CD14-positive monocyte (primary cell): ENCODE measurements around the gene PTPRE. TPM values are rescaled to one million over a fixed set of nuclear protein-coding genes. Genes with fewer than 3 reads are reported as not detected.

Experiments used
- DNase-seq, 3 donors: peaks; one replicate each; pipeline ENCODE4 v3.0.0-alpha.2; 2011 to 2022
- H2AFZ ChIP-seq: 2 replicates; pipeline ENCODE4 v1.6.0; 2012; ENCODE audit warnings: mild to moderate bottlenecking, low read depth, low read length, inconsistent platforms; ENCODE audit not compliant: insufficient read depth, poor library complexity, severe bottlenecking
- H3K27ac ChIP-seq, 2 donors: 1 replicate in 1 of 2; 2 replicates in 1 of 2; pipeline ENCODE4 v1.5.1; 2012 to 2013; ENCODE audit warnings: low read length in 2 of 2, control low read depth in 1 of 2, inconsistent platforms in 1 of 2, low read depth in 1 of 2, mild to moderate bottlenecking in 1 of 2
- H3K27me3 ChIP-seq, 2 donors: one replicate each; pipeline versions ENCODE4 v1.6.0 to v1.6.1; 2011 to 2013; ENCODE audit warnings: low read length in 2 of 2; ENCODE audit not compliant: control insufficient read depth in 2 of 2, insufficient read depth in 2 of 2
- H3K36me3 ChIP-seq, 2 donors: replicated peaks in 1 of 2; 1 replicate in 1 of 2; 2 replicates in 1 of 2; pipeline versions ENCODE4 v1.5.1 to v1.6.1; 2012 to 2013; ENCODE audit warnings: low read length in 2 of 2, control low read depth in 1 of 2, inconsistent platforms in 1 of 2, mild to moderate bottlenecking in 1 of 2; ENCODE audit not compliant: insufficient read depth in 2 of 2, control insufficient read depth in 1 of 2
- H3K4me1 ChIP-seq, 2 donors: 1 replicate in 1 of 2; 2 replicates in 1 of 2; pipeline versions ENCODE4 v1.5.1 to v1.6.1; 2012 to 2013; ENCODE audit warnings: low read length in 2 of 2, control low read depth in 1 of 2, inconsistent platforms in 1 of 2, mild to moderate bottlenecking in 1 of 2, moderate library complexity in 1 of 2; ENCODE audit not compliant: insufficient read depth in 2 of 2, control insufficient read depth in 1 of 2
- H3K4me2 ChIP-seq: replicated peaks from 2 replicates; pipeline ENCODE3; 2012; ENCODE audit warnings: low read length, moderate library complexity, mild to moderate bottlenecking; ENCODE audit not compliant: poor library complexity, severe bottlenecking; ENCODE audit errors: extremely low read depth
- H3K4me3 ChIP-seq, 3 experiments: fragments of 200-600 bp in 1 of 3; sonication (generic) in 1 of 3; replicated peaks in 1 of 3; 1 replicate in 2 of 3; 2 replicates in 1 of 3; pipeline ENCODE4 v1.5.1; 2011 to 2013; ENCODE audit warnings: low read length in 3 of 3, mild to moderate bottlenecking in 3 of 3, control low read depth in 2 of 3, low read depth in 2 of 3, inconsistent platforms in 1 of 3, moderate library complexity in 1 of 3
- H3K79me2 ChIP-seq: 2 replicates; pipeline ENCODE4 v1.6.0; 2012; ENCODE audit warnings: mild to moderate bottlenecking, control low read depth, inconsistent platforms, low read length, moderate library complexity; ENCODE audit not compliant: insufficient read depth
- H3K9ac ChIP-seq: 2 replicates; pipeline ENCODE4 v1.6.0; 2017; ENCODE audit warnings: low read length, mild to moderate bottlenecking; ENCODE audit not compliant: insufficient read depth, poor library complexity, severe bottlenecking
- H3K9me3 ChIP-seq, 2 donors: replicated peaks in 1 of 2; 1 replicate in 1 of 2; 2 replicates in 1 of 2; pipeline versions ENCODE4 v1.5.1 to v1.6.1; 2012 to 2013; ENCODE audit warnings: low read length in 2 of 2, control low read depth in 1 of 2; ENCODE audit not compliant: control insufficient read depth in 1 of 2, insufficient read depth in 1 of 2
- H4K20me1 ChIP-seq: 2 replicates; pipeline ENCODE4 v1.6.0; 2012; ENCODE audit warnings: mild to moderate bottlenecking, low read length, control low read depth, moderate library complexity; ENCODE audit not compliant: insufficient read depth
- H3K27ac Mint-ChIP-seq, 7 donors: one replicate each; pipeline ENCODE4 v1.8.0; 2020; ENCODE audit warnings: mild to moderate bottlenecking in 7 of 7, mixed read lengths in 7 of 7, moderate library complexity in 6 of 7, inconsistent platforms in 2 of 7
- H3K27me3 Mint-ChIP-seq, 3 donors: one replicate each; pipeline ENCODE4 v1.8.0; 2021 to 2022; ENCODE audit warnings: low read depth in 3 of 3, mild to moderate bottlenecking in 3 of 3, mixed read lengths in 3 of 3, moderate library complexity in 3 of 3, inconsistent platforms in 1 of 3
- H3K36me3 Mint-ChIP-seq, 2 donors: one replicate each; pipeline ENCODE4 v1.8.0; 2020; ENCODE audit warnings: mixed read lengths in 2 of 2, inconsistent platforms in 1 of 2, mild to moderate bottlenecking in 1 of 2
- H3K4me1 Mint-ChIP-seq: one replicate; pipeline ENCODE4 v1.8.0; 2020; ENCODE audit warnings: mild to moderate bottlenecking, mixed read lengths
- H3K4me3 Mint-ChIP-seq, 2 donors: one replicate each; pipeline ENCODE4 v1.8.0; 2020; ENCODE audit warnings: mild to moderate bottlenecking in 2 of 2, mixed read lengths in 2 of 2, moderate library complexity in 1 of 2
- H3K9me3 Mint-ChIP-seq, 7 donors: one replicate each; pipeline ENCODE4 v1.8.0; 2020 to 2022; ENCODE audit warnings: mixed read lengths in 7 of 7, mild to moderate bottlenecking in 6 of 7, moderate library complexity in 6 of 7, inconsistent platforms in 2 of 7
- WGBS: methylation state at CpG from one replicate; pipeline ENCODE4 v1.1.5; 2013; ENCODE audit warnings: missing lambda C conversion rate; ENCODE audit not compliant: insufficient coverage; 5-methylcytosine and 5-hydroxymethylcytosine counted together
- intact Hi-C, 2 donors: fragments of 100-400 bp; cut with micrococcal nuclease; formaldehyde crosslinking; loops; one replicate each; pipeline versions ENCODE4 v1.15.0 to v1.15.1; 2023
- polyA plus RNA-seq, 3 donors: library from polyadenylated mRNA; depleted of rRNA in 1 of 3; unstranded in 2 of 3; stranded (reverse) in 1 of 3; fragments of 300-500 nt in 2 of 3; fragments of >200 nt in 1 of 3; fragmentation: Illumina TruSeq in 2 of 3; gene quantifications; 1 replicate in 2 of 3; 2 replicates in 1 of 3; pipeline ENCODE4 v1.2.3, GENCODE V29; 2012 to 2021
- TF ChIP-seq, protein P1 (sequence below): fragments of 200-600 bp; IDR thresholded peaks from one replicate; pipeline ENCODE4 v1.8.0; 2022; ENCODE audit warnings: antibody characterized with exemption, mild to moderate bottlenecking

PTPRE gene
- polyA plus RNA-seq, 3 donors: 95.2 to 271 (median 125) TPM

- H3K4me3 Mint-ChIP-seq: peak overlapping the region; percentile 97
- Histone ChIP-seq H4K20me1 (no peaks in the 10 kb centered on the region), H3K4me3 (peak overlapping the region; percentile 55 to 89 (median 64)), H3K4me2 (peak overlapping the region; percentile 99), H3K9ac (peak overlapping the region; percentile 53), H2AFZ (peak overlapping the region; percentile 68), H3K4me1 (peaks cover 46 to 50% of the 10 kb centered on the region in 2 donors), H3K27ac (no peak overlapping the region), H3K79me2 (peaks cover 58% of the 10 kb centered on the region), H3K9me3 (no peaks in the 10 kb centered on the region), H3K36me3 (no peaks in the 10 kb centered on the region), H3K27me3 (no peaks in the 10 kb centered on the region)
- 0% methylated on average over 25 of the region's 33 CpGs for WGBS
- intact Hi-C loops: loop anchor here (5.0 to 10.0 kb wide), 3 partner anchors 51 to 1339 kb away; partner anchors contain the start of gene MGMT (in 1 of the 2)
- peaks cover 0 to 4% of the 10 kb centered on the region in 2 donors for H3K36me3 Mint-ChIP-seq
- peaks cover 52% of the 10 kb centered on the region for H3K4me1 Mint-ChIP-seq
- H3K9me3 Mint-ChIP-seq: no peaks in the 10 kb centered on the region
- H3K27ac Mint-ChIP-seq: peak overlapping the region in 6 of 7 donors; percentile 37 to 86 (median 73)
- TF ChIP-seq, protein P1, sequence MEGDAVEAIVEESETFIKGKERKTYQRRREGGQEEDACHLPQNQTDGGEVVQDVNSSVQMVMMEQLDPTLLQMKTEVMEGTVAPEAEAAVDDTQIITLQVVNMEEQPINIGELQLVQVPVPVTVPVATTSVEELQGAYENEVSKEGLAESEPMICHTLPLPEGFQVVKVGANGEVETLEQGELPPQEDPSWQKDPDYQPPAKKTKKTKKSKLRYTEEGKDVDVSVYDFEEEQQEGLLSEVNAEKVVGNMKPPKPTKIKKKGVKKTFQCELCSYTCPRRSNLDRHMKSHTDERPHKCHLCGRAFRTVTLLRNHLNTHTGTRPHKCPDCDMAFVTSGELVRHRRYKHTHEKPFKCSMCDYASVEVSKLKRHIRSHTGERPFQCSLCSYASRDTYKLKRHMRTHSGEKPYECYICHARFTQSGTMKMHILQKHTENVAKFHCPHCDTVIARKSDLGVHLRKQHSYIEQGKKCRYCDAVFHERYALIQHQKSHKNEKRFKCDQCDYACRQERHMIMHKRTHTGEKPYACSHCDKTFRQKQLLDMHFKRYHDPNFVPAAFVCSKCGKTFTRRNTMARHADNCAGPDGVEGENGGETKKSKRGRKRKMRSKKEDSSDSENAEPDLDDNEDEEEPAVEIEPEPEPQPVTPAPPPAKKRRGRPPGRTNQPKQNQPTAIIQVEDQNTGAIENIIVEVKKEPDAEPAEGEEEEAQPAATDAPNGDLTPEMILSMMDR: no peak
- peak in 2 of 3 donors; percentile 8 to 27 for DNase-seq
- H3K27me3 Mint-ChIP-seq: peaks cover 0 to 3% (median 0%) of the 10 kb centered on the region in 3 donors
Measured at GRCh38 chr10:128125416-128125943, 218.6 kb downstream of the PTPRE start.

GRCh38 chr10:128125944-128126764, 219.3 kb downstream of the PTPRE start, which contains the start of gene MKI67:
Gene MKI67, minus strand, starts transcription at chr10:128126423. Its CDS starts 756 bp downstream, at chr10:128125667.
- peak; percentile 93 to 95 (median 93) for DNase-seq
- H3K27ac ChIP-seq: peak within 1 kb of the TSS in 1 of 2 donors; percentile 38
- WGBS: under 1% methylated on average over 93 of the region's 95 CpGs
- H3K4me2 ChIP-seq: peak within 1 kb of the TSS; percentile 99
- Mint-ChIP-seq H3K4me1 (peaks cover 47% of the 10 kb centered on the region), H3K4me3 (peak within 1 kb of the TSS; percentile 97), H3K36me3 (no peaks in the 10 kb centered on the region), H3K27ac (peak within 1 kb of the TSS in 6 of 7 donors; percentile 56 to 86 (median 80)), H3K27me3 (peaks cover 0 to 3% (median 0%) of the 10 kb centered on the region in 3 donors), H3K9me3 (no peaks in the 10 kb centered on the region)
- H3K9me3 ChIP-seq: no peaks in the 10 kb centered on the region
- intact Hi-C loops: loop anchor here (5.0 to 10.0 kb wide), 3 partner anchors 51 to 1339 kb away; partner anchors contain the start of gene MGMT (in 1 of the 2)
- peaks cover 51% of the 10 kb centered on the region for H3K79me2 ChIP-seq
- peak within 1 kb of the TSS; percentile 53 for H3K9ac ChIP-seq
- peak within 1 kb of the TSS; percentile 62 to 89 (median 64) for H3K4me3 ChIP-seq
- H3K27me3 ChIP-seq: no peaks in the 10 kb centered on the region
- H3K4me1 ChIP-seq: peaks cover 46 to 50% of the 10 kb centered on the region in 2 donors
- H3K36me3 ChIP-seq: no peaks in the 10 kb centered on the region
- H2AFZ ChIP-seq: peak within 1 kb of the TSS; percentile 76
- no peaks in the 10 kb centered on the region for H4K20me1 ChIP-seq
- TF ChIP-seq, protein P1: no peak
